Measurements from ENCODE around the gene EHD3.

GRCh38 chr2:31251018-31251417 is 17.1 kb downstream of the EHD3 start:
- TF ChIP-seq CTCF (IDR thresholded peaks at IDR 0.05 in 2 of 3, conservative IDR thresholded peaks at IDR 0.05 in 1 of 3; ENCODE audit: control insufficient read depth in 2 of 3, extremely low read depth in 1 of 3, insufficient read depth in 1 of 3, low read depth in 3 of 3, low read length in 3 of 3) (no peak), SP1 (IDR thresholded peaks at IDR 0.05; ENCODE audit: low read depth, low read length) (no peak), ZBTB11 (CRISPR knock-in tag; IDR thresholded peaks at IDR 0.05) (no peak), PBX3 (IDR thresholded peaks at IDR 0.05; ENCODE audit: insufficient replicate concordance, low read depth, low read length) (no peak), EZH2 (IDR thresholded peaks at IDR 0.05; ENCODE audit: borderline replicate concordance, control insufficient read depth, low read depth, low read length) (no peak), CEBPB (IDR thresholded peaks at IDR 0.05; ENCODE audit: borderline replicate concordance in 1 of 2, low read depth in 2 of 2, low read length in 2 of 2) (no peak), ETV6 (conservative IDR thresholded peaks at IDR 0.05 in 1 of 2, IDR thresholded peaks at IDR 0.05 in 1 of 2; ENCODE audit: borderline replicate concordance in 1 of 2, low read depth in 1 of 2) (no peak), JUNB (IDR thresholded peaks at IDR 0.05) (no peak), CHD4 (IDR thresholded peaks at IDR 0.05) (no peak), ZNF217 (IDR thresholded peaks at IDR 0.05) (no peak), IKZF2 (IDR thresholded peaks at IDR 0.05) (no peak), POLR2AphosphoS5 (IDR thresholded peaks at IDR 0.05; ENCODE audit: low read length) (no peak)
